Skin epidermis (tissue), 12 donors: ENCODE measurements around the gene ZNF205.
A peak's percentile ranks its signal among the peaks of the same experiment; 100 is the strongest.
"Not testable (repeated sequence)": the region's sequence is repeated elsewhere in the genome, so short reads cannot be mapped to it uniquely, and the experiment has no call there.

Source experiments
- H3K27ac ChIP-seq, 21 experiments: fragments of 200-600 bp; sonication (generic) in 11 of 21; one replicate each; pipeline ENCODE4 v1.5.0; 2020; ENCODE audit warnings: mild to moderate bottlenecking in 3 of 21, inconsistent platforms in 2 of 21, moderate library complexity in 2 of 21
- H3K4me3 ChIP-seq, 7 experiments: fragments of 200-600 bp; sonication (generic) in 2 of 7; one replicate each; pipeline ENCODE4 v1.5.0; 2020; ENCODE audit warnings: inconsistent platforms in 2 of 7, mild to moderate bottlenecking in 2 of 7, moderate library complexity in 1 of 7

The ZNF205 gene

GRCh38 chr16:3123986-3124886 lies 11.8 kb downstream of the ZNF205 start:
- H3K4me3 ChIP-seq: peak overlapping the region; percentile 41 to 78 (median 62)
- peak overlapping the region in 20 of 21 experiments; percentile 43 to 88 (median 78) for H3K27ac ChIP-seq

DNA sequence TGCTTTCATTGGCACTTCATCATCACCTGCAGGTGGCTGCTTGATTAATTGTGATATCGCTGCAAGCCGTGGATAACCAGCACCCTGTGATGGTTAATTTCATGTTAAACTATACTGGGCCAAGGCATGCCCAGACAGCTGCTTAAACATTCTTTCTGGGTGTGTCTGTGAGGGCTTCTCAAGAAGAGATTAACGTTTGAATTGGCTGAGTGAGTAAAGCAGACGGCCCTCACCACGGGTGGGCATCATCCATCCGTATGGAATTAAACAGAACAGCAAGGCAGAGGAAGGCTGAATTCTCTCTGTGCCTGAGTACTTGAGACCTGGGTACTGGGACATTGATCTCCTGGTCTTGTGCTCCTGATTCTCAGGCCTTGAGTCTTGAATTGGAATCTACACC lies 15.4 kb downstream of the ZNF205 start:
- Histone ChIP-seq H3K4me3 (no peak overlapping the region), H3K27ac (peak overlapping the region in 1 of 21 experiments; percentile 31)

DNA sequence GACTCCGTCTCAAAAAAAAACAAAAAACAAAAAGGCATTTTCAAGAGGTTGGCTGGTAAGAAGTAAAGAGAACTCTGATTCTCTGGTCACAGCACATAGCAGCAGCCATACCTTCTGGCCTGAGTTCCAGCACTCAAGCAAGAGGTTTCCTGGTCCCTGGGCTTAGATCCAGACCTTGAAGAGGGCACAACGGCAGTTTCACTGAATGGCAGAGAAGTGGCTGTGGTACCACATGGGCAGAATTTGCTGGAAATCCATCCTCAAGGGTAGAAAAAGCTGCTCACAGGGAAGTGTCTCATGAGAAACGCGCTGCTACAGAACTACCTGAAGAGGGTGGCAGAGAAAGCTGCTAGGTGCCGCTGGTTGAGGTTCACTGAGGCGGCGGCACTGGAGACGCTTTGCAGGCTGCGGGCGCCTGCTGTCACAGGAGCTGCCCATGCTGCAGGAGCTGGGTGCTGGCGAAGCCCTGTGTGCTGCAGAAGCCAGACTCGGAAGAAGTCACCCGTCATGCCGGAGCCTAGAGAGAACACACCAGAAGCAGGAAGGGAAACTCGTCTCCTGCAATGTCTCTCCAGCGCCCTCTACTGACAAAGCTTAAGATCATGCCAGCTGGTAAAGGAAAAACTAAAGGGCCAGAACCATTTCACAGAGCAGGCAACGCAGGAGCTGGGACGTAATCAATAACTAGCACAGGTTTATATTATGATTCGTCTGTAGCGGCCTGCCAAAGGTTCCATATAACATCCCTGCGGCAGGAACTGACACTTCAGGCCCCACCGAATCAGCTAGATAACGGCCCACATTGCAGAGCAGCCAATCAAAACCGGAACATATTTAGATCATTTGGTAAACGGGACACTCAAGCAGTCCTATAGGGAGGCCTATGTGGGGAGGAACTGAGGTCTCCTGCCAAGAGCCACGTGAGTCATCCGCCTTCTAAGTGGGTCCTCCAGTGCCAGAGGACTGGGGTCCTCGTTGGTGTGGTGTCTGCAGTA lies 17.0 kb downstream of the ZNF205 start:
- peak overlapping the region; percentile 27 to 54 (median 37) for H3K4me3 ChIP-seq

DNA sequence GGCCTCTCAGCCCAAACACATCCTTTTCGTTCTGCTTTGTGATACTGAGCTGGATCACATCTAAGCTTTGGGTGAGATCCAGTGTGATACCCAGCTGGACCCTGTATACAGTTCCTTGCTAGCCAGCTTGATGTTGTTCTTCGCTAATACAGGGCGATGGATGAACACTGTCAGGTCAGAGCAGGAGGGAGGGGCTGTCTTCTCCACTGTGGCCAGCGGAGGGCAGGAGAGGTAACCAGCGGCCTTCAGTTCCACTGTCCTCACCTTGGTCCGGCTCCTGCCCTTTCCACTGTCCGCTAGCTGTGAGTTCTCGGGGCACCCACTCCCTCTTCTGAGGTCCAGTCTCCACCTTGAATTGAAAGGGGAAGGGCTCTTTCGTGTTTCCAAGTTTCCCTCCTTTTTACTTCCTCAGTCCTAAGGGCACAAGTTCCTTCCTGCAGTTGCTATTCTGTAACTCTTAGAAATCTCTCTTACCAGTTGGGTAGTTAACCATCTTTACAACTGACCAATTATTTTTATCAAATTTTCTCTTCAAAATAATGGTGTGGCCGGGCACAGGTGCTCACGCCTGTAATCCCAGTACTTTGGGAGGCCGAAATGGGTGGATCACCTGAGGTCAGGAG lies 19.5 kb downstream of the ZNF205 start:
- Histone ChIP-seq H3K4me3 (no peak overlapping the region), H3K27ac (peak overlapping the region in 1 of 21 experiments; percentile 12)

More for the DNA sequence above, 17.0 kb downstream of the ZNF205 start:
- H3K27ac ChIP-seq: peak overlapping the region in 19 of 21 experiments; percentile 7 to 89 (median 72)

DNA sequence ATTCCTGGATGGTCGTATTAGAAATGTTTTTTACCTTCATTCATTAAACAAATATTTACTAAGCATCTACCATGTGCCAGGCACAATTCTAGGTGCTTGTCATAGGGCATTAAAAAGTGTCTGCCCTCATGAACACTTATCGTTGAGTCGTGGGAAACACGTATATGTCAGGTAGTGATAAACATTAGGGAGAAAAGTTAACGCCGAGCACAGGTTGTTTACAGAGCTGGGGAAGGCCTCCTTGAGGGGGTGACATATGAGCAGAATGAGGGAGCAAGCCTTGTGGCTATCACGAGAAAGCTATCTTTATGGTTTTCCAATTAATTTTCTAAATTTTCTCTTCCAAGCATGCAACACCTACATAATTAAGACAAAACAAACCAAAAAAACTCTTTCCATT lies 21.5 kb downstream of the ZNF205 start:
- H3K27ac ChIP-seq: peak overlapping the region in 20 of 21 experiments; percentile 79 to 98 (median 94)
- H3K4me3 ChIP-seq: peak overlapping the region; percentile 84 to 99 (median 90)

DNA sequence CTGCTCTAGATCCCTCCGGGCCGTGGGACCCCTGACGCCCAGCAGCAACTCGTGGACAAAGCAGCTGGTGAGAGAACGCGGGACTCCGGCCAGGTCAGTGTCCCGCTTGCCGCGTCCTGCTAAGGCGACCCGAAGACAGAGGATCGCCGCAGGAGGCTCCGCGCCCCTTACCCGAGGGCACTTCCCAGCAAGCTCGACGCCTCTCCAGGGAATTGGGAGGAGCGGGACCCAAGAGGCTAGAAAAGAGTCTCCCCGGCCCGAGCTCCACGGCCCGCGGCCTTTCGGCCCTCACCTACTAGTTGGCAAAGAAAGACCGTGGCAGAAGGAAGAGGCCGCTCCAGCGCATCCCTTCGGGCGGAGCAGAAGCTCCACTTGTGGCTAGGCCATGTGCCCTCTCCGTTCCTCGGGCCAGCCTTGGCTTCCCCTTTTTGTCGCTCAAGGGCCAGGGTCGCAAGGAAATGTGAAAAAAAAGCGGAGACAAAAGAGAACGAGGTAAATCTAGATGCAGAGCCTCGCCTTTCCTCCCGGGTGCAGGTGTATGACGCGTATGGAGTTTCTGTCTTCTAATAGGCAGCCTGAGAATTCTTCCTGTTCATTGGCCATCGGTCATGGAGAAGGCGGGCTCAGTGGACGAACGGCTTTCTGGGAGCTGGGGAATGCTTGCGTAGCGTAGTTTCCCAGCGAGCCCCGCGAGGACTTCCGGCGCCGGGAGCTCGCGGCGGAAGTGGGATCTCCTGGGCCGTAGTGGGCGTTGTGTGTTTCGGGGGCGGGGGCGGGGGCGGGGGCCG lies 22.1 kb downstream of the ZNF205 start, which contains the start of gene ZNF213:
Gene ZNF213 (plus strand): TSS at position 692 of the 788 bp plus-strand sequence. CDS start 2,252 bp downstream, outside the sequence.
- H3K27ac ChIP-seq: peak within 1 kb of the TSS; percentile 82 to 98 (median 94)

GRCh38 chr16:3135126-3135715 lies 22.8 kb downstream of the ZNF205 start:
- Histone ChIP-seq H3K27ac (peak overlapping the region; percentile 55 to 98 (median 94)), H3K4me3 (peak overlapping the region; percentile 84 to 99 (median 90))

More for the DNA sequence above, 22.1 kb downstream of the ZNF205 start, which contains the start of gene ZNF213:
- peak within 1 kb of the TSS; percentile 84 to 99 (median 90) for H3K4me3 ChIP-seq

GRCh38 chr16:3137267-3137666 lies 24.9 kb downstream of the ZNF205 start:
- Histone ChIP-seq H3K27ac (peak overlapping the region in 1 of 21 experiments; percentile 14), H3K4me3 (no peak overlapping the region)

DNA sequence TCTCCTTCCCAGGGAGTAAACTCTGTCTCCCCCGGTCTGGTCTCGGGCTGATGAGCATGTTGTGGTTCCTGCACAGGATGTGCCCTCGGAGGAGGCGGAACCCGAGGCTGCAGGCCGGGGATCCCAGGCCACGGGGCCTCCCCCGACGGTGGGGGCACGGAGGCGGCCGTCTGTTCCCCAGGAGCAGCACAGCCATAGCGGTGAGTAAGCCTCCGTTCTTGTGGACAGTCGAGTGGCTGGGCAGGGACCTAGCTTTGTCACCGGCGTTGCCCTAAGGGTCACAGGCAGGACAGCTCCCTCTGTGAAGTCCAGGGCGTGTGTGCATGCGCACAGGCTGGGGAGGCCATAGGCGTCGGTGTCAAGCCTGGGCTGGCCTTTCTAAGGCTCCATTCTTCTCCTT lies 26.0 kb downstream of the ZNF205 start:
- Histone ChIP-seq H3K27ac (no peak overlapping the region), H3K4me3 (no peak overlapping the region)

DNA sequence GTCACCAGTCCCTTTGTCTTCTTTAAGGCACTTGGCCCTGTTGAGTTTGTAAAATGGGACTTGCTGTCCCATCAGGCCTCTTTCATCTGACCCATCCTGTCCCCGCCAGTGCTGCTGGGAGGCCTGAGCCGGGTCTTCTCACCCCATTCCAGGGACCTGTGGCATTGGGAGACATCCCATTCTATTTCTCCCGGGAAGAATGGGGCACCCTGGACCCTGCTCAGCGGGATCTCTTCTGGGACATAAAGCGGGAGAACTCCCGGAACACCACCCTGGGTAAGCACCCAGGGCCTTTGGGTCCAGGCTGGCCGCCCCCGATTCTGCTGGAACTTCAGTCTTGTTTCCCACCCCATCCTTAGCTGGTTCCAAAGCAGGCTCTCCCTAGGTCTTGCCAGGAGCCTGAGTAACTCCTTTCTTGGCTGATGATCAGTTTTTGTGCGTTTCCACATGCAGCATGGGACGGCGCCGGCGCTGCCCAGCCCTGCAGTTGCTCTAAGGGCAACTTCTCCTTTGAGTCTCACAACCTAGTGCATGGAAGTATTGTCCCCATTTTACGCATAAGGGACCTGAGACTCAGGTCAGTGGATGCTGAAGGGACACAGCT lies 26.5 kb downstream of the ZNF205 start:
- H3K4me3 ChIP-seq: no peak overlapping the region
- H3K27ac ChIP-seq: no peak overlapping the region

- not testable (repeated sequence) for H3K4me3 ChIP-seq, H3K27ac ChIP-seq
Observed at GRCh38 chr16:3139561-3139960, 27.2 kb downstream of the ZNF205 start.

DNA sequence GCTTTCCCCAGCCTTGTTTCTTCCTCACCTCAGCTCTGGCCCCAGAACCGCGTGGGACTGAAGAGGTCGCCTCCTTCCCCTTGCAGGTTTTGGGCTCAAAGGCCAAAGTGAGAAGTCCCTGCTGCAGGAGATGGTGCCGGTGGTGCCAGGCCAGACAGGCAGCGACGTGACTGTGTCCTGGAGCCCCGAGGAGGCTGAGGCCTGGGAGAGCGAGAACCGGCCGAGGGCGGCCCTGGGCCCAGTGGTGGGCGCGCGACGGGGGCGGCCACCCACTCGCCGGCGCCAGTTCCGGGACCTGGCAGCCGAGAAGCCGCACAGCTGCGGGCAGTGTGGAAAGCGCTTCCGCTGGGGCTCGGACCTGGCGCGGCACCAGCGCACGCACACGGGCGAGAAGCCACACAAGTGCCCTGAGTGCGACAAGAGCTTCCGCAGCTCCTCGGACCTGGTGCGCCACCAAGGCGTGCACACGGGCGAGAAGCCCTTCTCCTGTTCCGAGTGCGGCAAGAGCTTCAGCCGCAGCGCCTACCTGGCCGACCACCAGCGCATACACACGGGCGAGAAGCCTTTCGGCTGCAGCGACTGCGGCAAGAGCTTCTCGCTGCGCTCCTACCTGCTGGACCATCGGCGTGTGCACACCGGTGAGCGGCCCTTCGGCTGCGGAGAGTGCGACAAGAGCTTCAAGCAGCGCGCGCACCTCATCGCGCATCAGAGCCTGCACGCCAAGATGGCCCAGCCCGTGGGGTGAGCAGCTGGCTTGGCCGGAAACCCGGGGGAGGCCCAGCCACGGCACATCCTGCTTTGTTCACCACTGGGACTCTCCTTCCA lies 28.4 kb downstream of the ZNF205 start:
- H3K27ac ChIP-seq: no peak overlapping the region

GRCh38 chr16:3141781-3142311 lies 29.5 kb downstream of the ZNF205 start:
- Histone ChIP-seq H3K27ac (no peak overlapping the region), H3K4me3 (no peak overlapping the region)

More for the DNA sequence above, 28.4 kb downstream of the ZNF205 start:
- H3K4me3 ChIP-seq: no peak overlapping the region

DNA sequence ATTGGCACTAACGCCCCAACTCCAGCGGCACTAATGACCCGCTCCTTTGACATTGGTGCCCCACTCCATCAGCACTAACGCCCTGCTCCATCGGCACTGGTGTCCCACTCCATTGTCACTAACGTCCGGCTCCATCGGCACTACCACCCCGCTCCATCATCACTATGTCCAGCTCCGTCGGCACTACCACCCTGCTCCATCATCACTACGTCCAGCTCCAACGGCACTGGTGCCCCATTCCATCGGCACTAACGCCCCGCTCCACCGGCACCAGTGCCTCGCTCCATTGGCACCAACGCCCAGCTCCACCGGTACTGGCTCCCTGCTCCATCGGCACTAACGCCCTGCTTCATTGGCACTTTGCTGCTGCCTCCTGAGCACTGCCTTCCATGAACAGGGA lies 29.9 kb downstream of the ZNF205 start:
- no peak overlapping the region for H3K27ac ChIP-seq
- H3K4me3 ChIP-seq: no peak overlapping the region

DNA sequence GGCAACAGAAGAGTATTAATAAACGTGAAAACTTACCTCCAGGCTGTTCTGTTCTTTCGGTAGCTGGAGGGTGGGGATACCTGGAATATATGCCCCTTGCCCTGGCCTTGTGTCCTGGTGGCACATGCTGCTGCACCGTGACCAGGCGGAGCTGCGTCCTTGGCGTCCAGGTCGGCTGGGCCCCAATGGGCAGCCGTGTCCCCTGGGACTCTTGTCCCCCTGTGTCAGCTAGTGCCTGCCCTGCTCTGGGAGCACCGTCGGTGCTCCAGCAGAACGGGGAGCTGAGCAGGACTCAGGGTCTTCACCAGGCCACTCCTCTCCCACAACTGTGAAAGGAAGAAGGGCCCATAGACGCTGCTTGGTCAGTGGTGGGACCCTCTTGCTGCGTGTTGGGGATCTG lies 30.4 kb downstream of the ZNF205 start:
- H3K27ac ChIP-seq: no peak overlapping the region

GRCh38 chr16:3143189-3143588 lies 30.8 kb downstream of the ZNF205 start:
- Histone ChIP-seq H3K4me3 (no peak overlapping the region), H3K27ac (no peak overlapping the region)

More for the DNA sequence above, 30.4 kb downstream of the ZNF205 start:
- H3K4me3 ChIP-seq: no peak overlapping the region
